SK-N-MC (cell line): ENCODE results near the gene PARD3.
"Not testable (repeated sequence)": the region's sequence is repeated elsewhere in the genome, so short reads cannot be mapped to it uniquely, and the experiment has no call there.

Experiments used
- DNase-seq: peaks from one replicate; pipeline ENCODE4 v3.0.0-alpha.2; 2011; ENCODE audit warnings: low read depth, low spot score
- H3K27ac ChIP-seq: fragments of 200-600 bp; sonication (generic); 2 replicates; pipeline ENCODE4 v1.5.1; 2016; ENCODE audit warnings: mixed run types
- H3K36me3 ChIP-seq: fragments of 200-600 bp; sonication (generic); 2 replicates; pipeline ENCODE4 v1.6.1; 2017; ENCODE audit warnings: antibody characterized with exemption, low read length, mixed read lengths; ENCODE audit not compliant: insufficient read depth
- H3K4me3 ChIP-seq: fragments of 200-600 bp; sonication (generic); 2 replicates; pipeline ENCODE4 v1.5.1; 2016
- H3K9ac ChIP-seq: fragments of 200-600 bp; sonication (generic); 2 replicates; pipeline ENCODE4 v1.8.0; 2017; ENCODE audit warnings: mixed run types, mixed read lengths; ENCODE audit not compliant: insufficient read length
- H3K9me3 ChIP-seq: fragments of 200-600 bp; sonication (generic); 2 replicates; pipeline ENCODE4 v1.6.1; 2017; ENCODE audit warnings: low read depth, mild to moderate bottlenecking, antibody characterized with exemption, low read length, moderate library complexity, mixed read lengths
- EZH2 ChIP-seq: fragments of 200-600 bp; sonication (generic); IDR thresholded peaks from one replicate; pipeline ENCODE4 v1.6.1; 2017; ENCODE audit warnings: antibody characterized with exemption
- FOXP2 ChIP-seq: optimal IDR thresholded peaks from 2 replicates; pipeline ENCODE3; 2011; ENCODE audit warnings: mild to moderate bottlenecking, moderate library complexity; ENCODE audit not compliant: insufficient read depth; ENCODE audit errors: extremely low read length, control extremely low read depth
- POLR2AphosphoS5 ChIP-seq: IDR thresholded peaks from 2 replicates; pipeline ENCODE4 v1.6.1; 2012; ENCODE audit warnings: mild to moderate bottlenecking, low read depth, low read length, borderline replicate concordance

PARD3 gene

DNA sequence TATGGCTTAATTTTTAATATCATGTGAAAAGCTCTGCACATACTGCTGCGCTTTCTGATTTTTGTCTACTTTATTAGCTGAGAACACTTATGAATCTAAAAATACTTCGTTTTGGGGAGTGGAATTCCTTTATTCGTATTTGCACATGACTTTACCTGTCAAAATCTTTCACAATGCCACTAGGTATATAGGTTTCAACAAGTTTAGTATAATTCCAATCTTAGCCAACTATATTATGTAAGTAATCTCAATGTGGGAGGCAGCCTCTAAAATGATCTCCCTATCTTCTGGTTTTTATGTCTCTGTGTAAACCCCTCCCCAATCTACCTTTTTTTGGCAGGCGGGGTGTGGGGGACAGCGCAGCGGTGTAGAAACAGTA is 55.3 kb downstream of the PARD3 start:
- H3K27ac ChIP-seq: peak overlapping the region; percentile 88
- no peak overlapping the region for H3K9ac ChIP-seq
- H3K4me3 ChIP-seq: peak overlapping the region; percentile 41
- TF ChIP-seq FOXP2 (no peak), POLR2AphosphoS5 (no peak), EZH2 (no peak)
- DNase-seq: no peak
- H3K9me3 ChIP-seq: no peaks in the 10 kb centered on the region
- no peaks in the 10 kb centered on the region for H3K36me3 ChIP-seq

GRCh38 chr10:34759161-34759836 is 55.8 kb downstream of the PARD3 start:
- TF ChIP-seq POLR2AphosphoS5 (no peak), EZH2 (no peak), FOXP2 (no peak)
- H3K36me3 ChIP-seq: no peaks in the 10 kb centered on the region
- H3K27ac ChIP-seq: peak overlapping the region; percentile 88
- H3K9ac ChIP-seq: no peak overlapping the region
- H3K9me3 ChIP-seq: no peaks in the 10 kb centered on the region
- H3K4me3 ChIP-seq: peak overlapping the region; percentile 41
- DNase-seq: peak; percentile 78

DNA sequence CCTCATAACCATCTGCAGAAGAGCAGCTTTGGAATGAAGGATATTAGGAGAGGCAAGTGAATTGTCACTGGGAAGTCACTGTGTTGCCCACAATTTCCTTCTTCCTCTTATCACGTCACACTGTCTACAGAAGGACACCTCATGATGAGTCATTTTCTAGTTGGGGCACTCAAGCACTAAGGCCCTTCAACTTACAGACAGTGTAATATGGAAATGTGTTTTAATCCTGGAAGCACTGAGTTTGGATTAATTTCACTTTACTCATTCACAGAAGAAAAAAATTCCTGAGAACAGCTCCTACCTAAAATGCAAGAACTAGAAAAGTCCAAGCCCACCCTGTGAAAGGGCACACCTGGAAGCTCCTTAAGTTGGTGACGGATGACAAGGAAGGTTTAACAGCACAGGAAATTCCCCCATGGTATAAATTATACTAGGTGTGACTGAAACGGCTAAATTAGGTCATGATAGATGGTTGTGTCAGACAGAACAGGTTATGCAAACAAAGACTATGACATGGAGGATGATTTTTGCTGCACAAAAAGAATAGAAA is 56.6 kb downstream of the PARD3 start:
- no peak for DNase-seq
- H3K36me3 ChIP-seq: no peaks in the 10 kb centered on the region
- no peak overlapping the region for H3K9ac ChIP-seq
- TF ChIP-seq POLR2AphosphoS5 (no peak), FOXP2 (no peak), EZH2 (no peak)
- H3K4me3 ChIP-seq: no peak overlapping the region
- H3K9me3 ChIP-seq: no peaks in the 10 kb centered on the region
- peak overlapping the region; percentile 88; the same call in 1 of the 2 replicates for H3K27ac ChIP-seq

DNA sequence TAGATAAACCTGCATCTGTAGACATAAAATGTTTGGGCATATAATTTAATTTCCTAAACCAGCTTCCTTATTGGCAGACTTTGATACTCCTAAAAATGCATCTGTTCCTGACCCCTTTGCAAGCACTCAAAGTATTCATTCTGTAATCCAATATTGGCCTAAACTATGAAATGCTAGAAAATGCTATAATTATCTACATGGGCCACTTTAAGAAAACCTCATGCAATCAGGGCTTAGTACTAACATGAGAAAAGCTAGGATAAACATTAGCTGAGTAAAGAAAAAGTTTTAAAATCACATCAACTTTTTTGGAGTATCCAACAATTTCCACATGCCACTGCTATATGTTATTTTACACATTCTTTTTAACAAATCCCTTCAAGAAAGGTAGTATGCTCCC is 57.2 kb downstream of the PARD3 start:
- H3K9me3 ChIP-seq: no peaks in the 10 kb centered on the region
- no peak for DNase-seq
- no peak overlapping the region for H3K9ac ChIP-seq
- no peaks in the 10 kb centered on the region for H3K36me3 ChIP-seq
- TF ChIP-seq POLR2AphosphoS5 (no peak), FOXP2 (no peak), EZH2 (no peak)
- H3K27ac ChIP-seq: no peak overlapping the region
- H3K4me3 ChIP-seq: no peak overlapping the region

DNA sequence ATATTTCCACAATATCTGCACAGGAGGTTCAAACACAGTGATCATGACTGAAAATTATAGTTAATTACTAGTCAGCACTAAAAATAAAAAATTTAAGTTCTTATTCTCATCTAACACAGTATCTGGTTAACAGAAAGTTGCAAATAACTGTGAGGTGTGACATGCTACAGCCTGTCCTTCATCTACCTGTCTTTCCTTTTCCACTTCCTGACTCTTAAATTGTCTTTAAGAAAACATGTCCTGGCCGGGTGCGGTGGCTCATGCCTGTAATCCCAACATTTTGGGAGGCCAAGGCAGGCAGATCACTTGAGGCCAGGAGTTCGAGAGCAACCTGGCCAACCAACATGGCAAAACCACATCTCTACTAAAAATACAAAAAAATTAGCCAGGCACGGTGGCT is 57.9 kb downstream of the PARD3 start:
- H3K9me3 ChIP-seq, H3K4me3 ChIP-seq, H3K27ac ChIP-seq, DNase-seq, H3K9ac ChIP-seq, H3K36me3 ChIP-seq: not testable (repeated sequence)

DNA sequence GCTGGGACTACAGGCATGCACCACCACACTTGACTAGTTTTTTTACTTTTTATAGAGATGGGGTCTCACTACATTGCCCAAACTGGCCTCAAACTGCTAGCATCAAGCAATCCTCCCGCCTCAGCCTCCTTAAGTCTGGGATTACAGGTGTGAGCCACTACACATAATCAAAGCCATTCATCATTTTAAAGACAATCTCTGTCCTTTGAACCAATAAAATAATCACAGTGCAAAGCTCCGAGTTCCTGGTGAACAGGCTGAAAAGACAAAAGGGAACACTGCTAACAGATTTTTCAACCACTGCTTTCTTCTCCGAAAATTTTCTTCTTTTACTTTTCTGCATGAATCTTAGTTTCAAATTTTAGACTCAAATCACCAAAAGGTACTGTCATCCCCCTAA is 58.5 kb downstream of the PARD3 start:
- TF ChIP-seq POLR2AphosphoS5 (no peak), FOXP2 (no peak), EZH2 (no peak)
- H3K27ac ChIP-seq: no peak overlapping the region
- no peaks in the 10 kb centered on the region for H3K36me3 ChIP-seq
- H3K9me3 ChIP-seq: no peaks in the 10 kb centered on the region
- no peak overlapping the region for H3K9ac ChIP-seq
- H3K4me3 ChIP-seq: no peak overlapping the region
- no peak for DNase-seq

- TF ChIP-seq POLR2AphosphoS5 (no peak), EZH2 (no peak), FOXP2 (no peak)
- H3K27ac ChIP-seq: 0 out of 2 replicates have a peak overlapping the region, but pooled peaks have one; percentile 25
- H3K36me3 ChIP-seq: no peaks in the 10 kb centered on the region
- no peak overlapping the region for H3K9ac ChIP-seq
- H3K9me3 ChIP-seq: no peaks in the 10 kb centered on the region
- H3K4me3 ChIP-seq: no peak overlapping the region
- DNase-seq: no peak
Observed at GRCh38 chr10:34753014-34753757, 61.9 kb downstream of the PARD3 start.

DNA sequence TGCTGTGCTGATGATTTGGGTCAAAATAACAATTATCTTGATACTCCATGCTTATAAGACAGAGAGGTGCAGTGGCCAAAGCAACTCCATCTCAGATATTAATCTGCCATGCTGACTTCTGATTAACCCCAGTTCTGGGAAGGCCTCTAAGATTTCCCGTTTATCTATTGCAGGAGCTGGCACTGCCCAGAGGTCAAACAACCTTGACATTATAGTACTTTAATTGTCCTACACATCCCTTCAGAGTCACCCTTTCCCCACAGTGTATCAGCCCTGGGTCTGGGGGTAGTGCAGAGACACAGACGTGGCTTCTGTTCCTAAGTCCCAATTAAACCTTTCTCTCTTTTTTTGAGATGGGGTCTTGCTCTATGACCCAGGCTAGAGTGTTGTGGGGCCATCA is 63.8 kb downstream of the PARD3 start:
- H3K36me3 ChIP-seq: no peaks in the 10 kb centered on the region
- H3K4me3 ChIP-seq: no peak overlapping the region
- DNase-seq: no peak
- H3K9ac ChIP-seq: no peak overlapping the region
- no peaks in the 10 kb centered on the region for H3K9me3 ChIP-seq
- no peak overlapping the region for H3K27ac ChIP-seq
- no peak for TF ChIP-seq EZH2
- TF ChIP-seq POLR2AphosphoS5: no peak
- no peak for TF ChIP-seq FOXP2

GRCh38 chr10:34750795-34751194 is 64.3 kb downstream of the PARD3 start:
- H3K27ac ChIP-seq, DNase-seq, H3K4me3 ChIP-seq, H3K36me3 ChIP-seq, H3K9ac ChIP-seq, H3K9me3 ChIP-seq: not testable (repeated sequence)
